Measurements from ENCODE around the gene COL20A1. TPM values are rescaled to one million over a fixed set of nuclear protein-coding genes. Genes with fewer than 3 reads are reported as not detected.

Gene COL20A1
- total RNA-seq, 1 experiment from 2014 or later = 2.3 TPM

GRCh38 chr20:63316502-63316921 lies 23.5 kb downstream of the COL20A1 start:
- H2BK5ac ChIP-seq (ENCODE audit: insufficient read length, low read length) = no peak overlapping the region
- Mint-ChIP-seq H3K9me3 (no peaks in the 10 kb centered on the region), H3K36me3 (ENCODE audit: insufficient read depth in 1 of 3, low read depth in 3 of 3) (no peaks in the 10 kb centered on the region), H3K4me3 (no peak overlapping the region), H3K4me1 (peaks cover 0 to 2% of the 10 kb centered on the region in 2 experiments; a peak in 1 of 4 replicates), H3K27ac (no peak overlapping the region), H3K27me3 (ENCODE audit: low read depth) (no peaks in the 10 kb centered on the region; the same call in 1 of the 2 replicates)
- H2AK5ac ChIP-seq (ENCODE audit: insufficient read length, low read length) = no peak overlapping the region
- no peaks in the 10 kb centered on the region for H3K79me1 ChIP-seq (ENCODE audit: insufficient read depth, low read depth, low read length, poor library complexity, severe bottlenecking)
- H3K4me1 ChIP-seq (ENCODE audit: insufficient read depth, low read length) = no peaks in the 10 kb centered on the region
- no peak for TF ChIP-seq CTCF (conservative IDR thresholded peaks at IDR 0.05)
- H3K23me2 ChIP-seq (ENCODE audit: insufficient read length, low read depth, low read length, poor library complexity, severe bottlenecking) = no peaks in the 10 kb centered on the region
- H2BK20ac ChIP-seq (ENCODE audit: low read depth, low read length, poor library complexity, severe bottlenecking) = no peak overlapping the region
- H3K4ac ChIP-seq (ENCODE audit: low read depth, low read length) = no peak overlapping the region
- no peak overlapping the region for H4K91ac ChIP-seq (ENCODE audit: insufficient read length, low read depth, low read length)
- no peaks in the 10 kb centered on the region for H3K79me2 ChIP-seq (ENCODE audit: insufficient read depth, low read length)
- H3K4me2 ChIP-seq (ENCODE audit: insufficient read depth, insufficient read length, low read length) = no peak overlapping the region
- no peak overlapping the region for H2BK120ac ChIP-seq (ENCODE audit: low read depth, low read length, poor library complexity, severe bottlenecking)
- no peaks in the 10 kb centered on the region for H3K9me3 ChIP-seq (ENCODE audit: control insufficient read depth, low read depth, low read length)
- no peak overlapping the region for H3K27ac ChIP-seq (ENCODE audit: insufficient read length, low read depth, low read length)
- no peak overlapping the region for H4K5ac ChIP-seq (ENCODE audit: insufficient read length, low read depth, low read length)
- H2AFZ ChIP-seq (ENCODE audit: low read length) = no peak overlapping the region
- no peak for DNase-seq
- no peaks in the 10 kb centered on the region for H4K20me1 ChIP-seq (ENCODE audit: control insufficient read depth, insufficient read depth, insufficient read length)
- H3K14ac ChIP-seq (ENCODE audit: insufficient read depth, low read length) = no peak overlapping the region; the same call in 1 of the 2 replicates
- no CpG with 5 or more reads among the region's 14 CpGs for WGBS (ENCODE audit: extremely low coverage, insufficient read length, low lambda C conversion rate)
- H3K56ac ChIP-seq (ENCODE audit: insufficient read length, low read depth, low read length) = no peak overlapping the region
- no peak overlapping the region for H3T11ph ChIP-seq (ENCODE audit: low read length)
- H3K18ac ChIP-seq (ENCODE audit: insufficient read length, low read depth, low read length) = no peak overlapping the region
- H2BK12ac ChIP-seq (ENCODE audit: insufficient read length, low read depth, low read length) = no peak overlapping the region
- no peak overlapping the region for H4K8ac ChIP-seq (replicated peaks; ENCODE audit: insufficient read length, low read depth, low read length)
- H3K9ac ChIP-seq (ENCODE audit: extremely low read depth, insufficient read length, low read length) = no peak overlapping the region
- H2BK15ac ChIP-seq (ENCODE audit: low read depth, low read length) = no peak overlapping the region
- H3K23ac ChIP-seq (ENCODE audit: insufficient read length, low read depth, low read length) = no peak overlapping the region
- no peaks in the 10 kb centered on the region for H3K27me3 ChIP-seq (ENCODE audit: insufficient read depth, low read length)

Measured in H9 (cell line).